Activated naive CD4-positive, alpha-beta T cell treated with anti-CD3 and anti-CD28 coated beads, Interleukin-2, amount 50 U/mL, for 24 hours (primary cell): Measurements from ENCODE around the gene OR4A5.
"Not testable (repeated sequence)": the region's sequence is repeated elsewhere in the genome, so short reads cannot be mapped to it uniquely, and the experiment has no call there.

Source experiments
- H3K27ac Mint-ChIP-seq: one replicate; pipeline ENCODE4 v1.8.0; 2021; ENCODE audit warnings: mild to moderate bottlenecking, mixed read lengths
- H3K27me3 Mint-ChIP-seq: one replicate; pipeline ENCODE4 v1.8.0; 2021; ENCODE audit warnings: mixed read lengths
- H3K36me3 Mint-ChIP-seq: one replicate; pipeline ENCODE4 v1.8.0; 2021; ENCODE audit warnings: mixed read lengths
- H3K4me1 Mint-ChIP-seq: one replicate; pipeline ENCODE4 v1.8.0; 2021; ENCODE audit warnings: mixed read lengths
- H3K4me3 Mint-ChIP-seq: one replicate; pipeline ENCODE4 v1.8.0; 2021; ENCODE audit warnings: mild to moderate bottlenecking, mixed read lengths
- H3K9me3 Mint-ChIP-seq: one replicate; pipeline ENCODE4 v1.8.0; 2021; ENCODE audit warnings: mixed read lengths

OR4A5 gene, protein sequence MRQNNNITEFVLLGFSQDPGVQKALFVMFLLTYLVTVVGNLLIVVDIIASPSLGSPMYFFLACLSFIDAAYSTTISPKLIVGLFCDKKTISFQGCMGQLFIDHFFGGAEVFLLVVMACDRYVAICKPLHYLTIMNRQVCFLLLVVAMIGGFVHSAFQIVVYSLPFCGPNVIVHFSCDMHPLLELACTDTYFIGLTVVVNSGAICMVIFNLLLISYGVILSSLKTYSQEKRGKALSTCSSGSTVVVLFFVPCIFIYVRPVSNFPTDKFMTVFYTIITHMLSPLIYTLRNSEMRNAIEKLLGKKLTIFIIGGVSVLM

DNA sequence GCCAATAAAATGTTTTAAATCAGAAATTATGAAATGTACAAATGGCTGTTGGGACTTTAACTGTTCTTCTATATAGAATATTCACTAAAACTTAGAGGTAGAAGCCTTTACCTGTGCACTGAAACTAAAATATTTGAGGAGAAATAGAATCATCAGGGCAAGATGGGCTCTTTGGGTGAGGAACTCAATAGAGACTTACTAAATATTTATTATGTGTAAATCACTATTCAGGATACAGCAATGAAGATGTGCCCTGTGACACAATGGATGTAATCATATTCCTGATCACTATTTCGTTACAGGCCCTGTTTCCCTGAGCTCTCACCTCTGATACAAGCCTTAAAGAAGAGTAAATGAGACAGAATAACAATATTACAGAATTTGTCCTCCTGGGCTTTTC lies at the start of gene OR4A5:
Gene OR4A5, plus strand, starts transcription at position 301 of the 400 bp plus-strand sequence. Its CDS starts 53 bp downstream, at position 354.
- not testable (repeated sequence) for H3K4me3 Mint-ChIP-seq, H3K36me3 Mint-ChIP-seq, H3K27ac Mint-ChIP-seq, H3K27me3 Mint-ChIP-seq, H3K4me1 Mint-ChIP-seq
- peaks cover 24% of the 10 kb centered on the region for H3K9me3 Mint-ChIP-seq

DNA sequence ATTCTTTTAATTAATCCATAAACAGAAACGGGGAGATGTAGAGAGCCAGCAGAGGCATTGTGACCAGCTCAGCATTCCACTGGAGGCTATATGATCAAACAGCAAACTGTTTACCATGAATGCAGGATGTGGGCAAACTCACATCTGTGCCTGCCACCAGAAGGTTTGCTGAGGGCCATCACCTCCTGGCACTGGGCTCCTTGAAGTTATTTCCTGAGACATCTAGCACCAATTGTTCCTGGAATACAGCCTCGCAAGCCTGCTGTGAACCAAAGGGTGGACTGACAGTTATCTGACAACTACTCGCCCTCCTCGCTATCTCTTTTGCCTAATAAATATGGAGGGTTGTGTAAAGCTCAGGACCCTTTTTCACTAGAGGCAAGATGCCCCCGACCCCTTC lies 13.5 kb downstream of the OR4A5 start:
- not testable (repeated sequence) for H3K4me1 Mint-ChIP-seq, H3K27ac Mint-ChIP-seq, H3K4me3 Mint-ChIP-seq, H3K27me3 Mint-ChIP-seq, H3K36me3 Mint-ChIP-seq
- H3K9me3 Mint-ChIP-seq = peaks cover 17% of the 10 kb centered on the region
